HG03159 (cell line): ENCODE results near the gene RPL32.

Source experiments
- ATAC-seq: cut with Tn5 transposase; IDR thresholded peaks from one replicate; pipeline ENCODE4 v1.9.1; 2021; ENCODE audit warnings: mild to moderate bottlenecking, moderate library complexity; ENCODE audit not compliant: unreplicated experiment

The RPL32 gene

DNA sequence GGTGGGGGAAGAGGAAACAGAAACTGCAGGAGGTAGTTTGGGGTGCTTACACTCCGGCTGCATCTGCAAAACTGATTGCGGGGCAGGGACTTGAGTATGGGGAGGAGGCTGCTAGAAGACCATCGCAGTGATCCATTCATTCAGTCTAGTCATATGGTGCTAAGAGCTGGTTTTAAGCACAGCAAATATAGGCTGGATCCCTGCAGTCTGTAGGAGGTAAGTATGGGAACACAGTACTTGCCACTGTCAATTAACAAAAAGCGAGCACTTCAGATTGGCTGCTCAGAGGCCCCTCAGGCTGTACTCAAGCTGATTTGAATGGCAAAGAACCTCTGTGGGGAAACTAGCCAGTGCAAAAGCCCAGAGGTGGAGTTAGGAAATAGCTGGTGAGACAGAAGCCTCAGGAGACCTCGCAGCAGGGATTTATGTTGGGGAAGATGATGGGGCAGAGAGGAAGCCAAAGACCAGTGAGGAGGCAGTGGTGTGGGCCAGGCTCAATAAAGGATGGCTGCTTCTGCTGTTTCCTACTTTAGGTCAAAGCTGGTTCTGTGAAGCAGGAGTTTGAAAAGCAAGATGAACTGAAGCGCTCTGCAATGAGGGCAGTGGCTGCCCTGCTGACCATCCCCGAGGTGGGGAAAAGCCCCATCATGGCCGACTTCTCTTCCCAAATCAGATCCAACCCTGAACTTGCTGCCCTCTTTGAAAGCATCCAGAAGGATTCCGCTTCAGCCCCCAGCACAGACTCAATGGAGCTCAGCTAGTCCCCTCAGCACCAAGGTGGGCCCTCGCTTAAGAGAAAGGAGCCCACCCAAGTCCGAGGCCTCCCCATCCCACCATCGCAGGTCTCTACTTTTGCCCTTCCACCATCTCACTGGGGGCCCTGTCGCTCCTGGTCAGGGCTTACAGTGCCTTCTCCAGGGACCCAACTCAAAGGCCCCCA, 7.9 kb downstream of the RPL32 start:
- no peak for ATAC-seq

DNA sequence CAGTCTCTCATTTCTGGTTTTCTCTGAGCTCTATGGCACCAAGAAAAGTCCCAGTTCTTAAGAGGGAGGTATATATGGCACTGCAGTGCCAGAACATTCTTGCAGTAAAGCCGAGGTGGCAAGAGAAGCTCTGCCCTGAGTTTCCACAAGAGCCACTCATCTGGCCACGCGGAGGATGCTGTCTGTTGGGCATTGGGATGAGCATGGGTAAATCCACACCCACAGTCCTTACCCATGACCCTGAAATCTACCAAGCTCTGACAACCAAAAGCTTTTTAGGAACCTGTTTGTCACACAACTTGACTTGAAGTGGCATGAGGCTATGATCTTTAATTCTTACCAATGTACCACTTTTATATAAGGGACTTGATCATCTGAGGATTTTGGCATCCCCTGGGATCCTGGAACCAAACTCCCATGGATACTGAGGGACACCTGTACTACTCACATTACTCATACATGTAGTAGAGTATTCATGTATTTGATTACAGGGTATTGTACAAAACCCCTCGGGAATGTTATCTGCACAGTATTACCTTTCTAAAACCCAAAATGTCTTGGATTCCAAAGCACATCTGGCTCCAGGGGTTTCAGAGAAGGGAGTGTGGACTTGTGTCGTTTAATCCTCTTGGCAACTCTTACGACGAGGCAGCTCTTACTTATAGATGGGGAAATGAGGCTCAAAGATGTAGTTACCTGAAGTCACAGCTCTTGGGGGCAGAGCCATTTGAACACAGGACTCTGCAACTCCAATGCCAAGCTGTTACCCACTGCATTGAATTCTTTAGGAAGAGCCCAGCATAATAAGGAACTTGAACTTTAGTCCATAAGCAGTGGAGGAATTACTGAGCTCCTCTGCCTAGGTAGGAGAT, 8.8 kb downstream of the RPL32 start:
- ATAC-seq = no peak

DNA sequence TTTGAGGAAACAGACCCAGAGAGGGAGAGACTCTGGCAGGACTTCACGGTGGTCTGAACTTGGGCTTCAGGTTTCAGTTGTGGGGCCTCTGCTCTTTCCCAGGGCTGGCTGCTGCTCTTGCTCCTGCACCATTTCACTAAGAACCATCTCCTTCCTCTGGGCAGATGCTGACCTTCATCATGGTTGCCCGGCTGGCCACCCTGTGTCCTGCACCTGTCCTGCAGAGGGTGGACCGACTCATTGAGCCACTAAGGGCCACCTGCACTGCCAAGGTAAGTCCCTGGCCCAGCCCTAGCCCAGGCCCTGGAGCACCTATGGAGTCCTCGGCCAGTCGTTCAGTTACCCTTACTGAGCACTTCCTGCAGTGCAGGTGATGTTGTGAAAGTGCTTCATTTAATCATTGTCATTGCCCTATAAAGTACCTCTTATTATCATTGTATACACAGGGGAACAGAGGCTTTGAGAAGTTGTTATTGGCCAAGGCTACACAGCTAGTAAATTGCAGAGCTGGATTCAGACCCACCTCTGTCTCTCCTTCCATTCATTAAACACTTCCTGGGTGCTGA, 10.0 kb downstream of the RPL32 start:
- ATAC-seq = no peak

DNA sequence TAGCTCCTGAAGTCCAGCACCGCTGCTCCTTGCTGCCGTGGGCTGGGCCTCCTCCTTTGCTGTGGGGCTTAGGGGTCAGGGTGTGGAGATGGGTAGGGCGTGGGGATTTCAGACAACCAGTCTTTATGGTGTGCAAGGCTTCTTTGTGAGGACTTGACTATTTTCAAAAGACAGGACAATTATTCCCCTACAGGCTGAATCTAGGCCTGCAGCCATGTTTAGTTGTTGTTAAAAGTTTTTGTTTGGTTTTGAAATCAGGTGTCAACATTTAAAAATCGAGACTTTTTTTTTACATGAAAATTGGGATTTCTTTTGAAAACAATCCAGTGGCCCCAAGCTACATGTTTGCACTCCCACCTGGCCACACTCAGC, 10.6 kb downstream of the RPL32 start:
- ATAC-seq = no peak

DNA sequence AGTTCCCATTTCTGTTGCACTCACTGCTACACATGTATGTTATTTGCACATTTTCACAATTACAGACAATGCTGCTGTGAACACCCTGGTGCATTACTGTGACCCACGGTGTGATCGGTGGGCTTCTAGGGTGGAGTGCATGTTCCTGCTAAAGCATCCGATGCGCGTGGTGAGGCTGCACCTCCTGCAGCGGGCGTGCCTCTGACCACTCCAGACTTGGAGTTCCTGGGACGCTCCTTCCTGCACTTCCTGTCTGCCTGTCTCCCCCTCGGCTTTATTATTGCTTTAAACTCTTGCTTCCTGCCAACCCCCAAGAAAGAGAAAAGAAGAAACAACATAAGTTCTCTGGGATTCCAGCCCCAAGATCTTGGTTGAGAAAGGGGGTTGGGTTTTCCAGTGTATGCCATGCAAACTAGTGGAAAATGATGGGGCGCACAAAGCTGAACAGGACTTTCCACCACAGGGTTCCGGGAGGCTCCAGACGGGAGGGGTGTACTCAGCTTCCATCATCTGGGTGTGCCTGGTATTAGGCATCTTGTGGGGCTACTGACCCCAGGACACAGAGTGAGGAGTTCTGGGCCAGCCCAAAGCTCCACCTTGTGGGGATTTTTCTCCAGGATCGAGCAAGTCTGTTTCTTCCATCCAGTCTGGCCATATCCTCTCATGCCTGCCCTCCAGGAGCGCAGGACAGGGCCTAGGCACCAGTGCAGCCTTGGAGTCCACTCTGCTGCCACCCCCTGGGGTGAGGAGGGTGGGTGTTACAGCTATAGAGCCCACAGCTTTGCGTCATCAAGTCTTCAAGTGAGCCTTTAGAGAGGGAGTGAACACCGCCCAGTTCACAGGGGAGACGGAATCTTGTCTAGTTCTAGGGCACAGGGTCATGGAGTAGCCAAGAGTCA, 11.2 kb downstream of the RPL32 start:
- ATAC-seq = no peak

DNA sequence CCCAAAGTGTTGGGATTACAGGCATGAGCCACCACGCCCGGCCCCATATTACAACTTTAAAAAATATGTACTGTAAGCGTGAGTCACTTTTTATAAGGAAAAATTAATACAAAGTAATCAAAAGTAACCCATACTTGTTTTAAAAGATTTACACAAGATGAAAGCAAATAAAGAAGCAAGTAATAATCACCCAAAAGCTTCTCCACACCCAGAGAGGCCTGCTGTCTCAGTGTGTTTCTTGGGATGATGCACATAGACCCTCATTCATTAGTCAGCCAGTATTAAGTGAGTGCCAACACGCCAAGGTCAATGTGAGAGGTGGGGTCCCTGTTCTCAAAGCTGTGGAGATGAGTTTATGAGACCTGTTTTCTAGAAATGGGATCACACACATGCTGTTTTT, 12.0 kb downstream of the RPL32 start:
- ATAC-seq = no peak

DNA sequence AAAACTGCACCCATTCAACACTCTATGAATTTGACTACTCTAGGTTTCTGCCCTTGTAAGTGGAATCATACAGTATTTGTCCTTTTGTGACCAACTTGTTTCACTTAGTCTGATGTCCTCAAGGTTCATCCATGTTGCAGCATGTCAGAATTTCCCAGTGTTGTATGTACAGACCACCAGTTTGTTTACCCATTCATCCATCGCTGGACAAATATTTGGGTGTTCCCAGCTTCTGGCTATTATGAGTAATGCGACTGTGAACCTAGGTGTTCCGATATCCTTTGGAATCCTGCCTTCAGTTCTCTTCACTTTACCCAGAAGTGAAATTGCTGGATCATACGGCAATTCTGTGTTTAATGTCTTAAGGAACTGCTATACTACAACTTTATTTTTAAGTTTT, 12.6 kb downstream of the RPL32 start:
- no peak for ATAC-seq

DNA sequence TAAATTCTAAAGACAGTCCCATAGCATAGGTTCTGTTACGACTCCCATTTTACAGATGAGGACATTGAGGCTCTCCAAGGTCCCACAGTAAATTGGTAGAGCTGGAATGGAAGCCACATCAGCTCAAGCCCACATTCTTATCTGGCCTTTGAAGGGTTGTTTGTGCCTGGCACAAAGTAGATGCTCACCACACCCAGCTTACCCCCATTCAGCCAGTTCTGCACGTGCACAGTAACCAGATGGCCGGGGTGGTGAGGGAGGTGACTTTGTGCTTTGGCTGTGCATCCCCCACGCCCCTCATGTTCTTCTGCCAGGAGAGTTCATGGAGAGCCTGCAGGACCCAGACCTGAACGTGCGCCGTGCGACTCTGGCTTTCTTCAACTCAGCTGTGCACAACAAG, 16.2 kb downstream of the RPL32 start:
- no peak for ATAC-seq

DNA sequence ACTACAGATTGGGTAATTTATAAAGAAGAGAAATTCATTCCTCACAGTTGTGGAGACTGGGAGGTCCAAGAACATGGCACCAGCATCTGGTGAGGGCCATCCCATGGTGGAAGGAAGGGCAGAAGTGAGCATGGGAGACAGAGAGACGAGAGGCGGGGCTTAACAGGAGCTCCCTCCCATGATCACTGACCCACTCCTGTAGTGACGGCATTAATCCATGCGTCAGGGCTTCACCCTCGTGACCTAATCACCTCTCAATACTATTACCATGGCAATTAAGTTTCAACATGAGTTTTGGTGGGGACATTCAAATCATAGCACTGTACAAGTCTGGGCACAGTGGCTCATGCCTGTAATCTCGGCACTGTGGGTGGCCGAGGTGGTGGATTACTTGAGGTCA, 17.1 kb downstream of the RPL32 start:
- no peak for ATAC-seq

DNA sequence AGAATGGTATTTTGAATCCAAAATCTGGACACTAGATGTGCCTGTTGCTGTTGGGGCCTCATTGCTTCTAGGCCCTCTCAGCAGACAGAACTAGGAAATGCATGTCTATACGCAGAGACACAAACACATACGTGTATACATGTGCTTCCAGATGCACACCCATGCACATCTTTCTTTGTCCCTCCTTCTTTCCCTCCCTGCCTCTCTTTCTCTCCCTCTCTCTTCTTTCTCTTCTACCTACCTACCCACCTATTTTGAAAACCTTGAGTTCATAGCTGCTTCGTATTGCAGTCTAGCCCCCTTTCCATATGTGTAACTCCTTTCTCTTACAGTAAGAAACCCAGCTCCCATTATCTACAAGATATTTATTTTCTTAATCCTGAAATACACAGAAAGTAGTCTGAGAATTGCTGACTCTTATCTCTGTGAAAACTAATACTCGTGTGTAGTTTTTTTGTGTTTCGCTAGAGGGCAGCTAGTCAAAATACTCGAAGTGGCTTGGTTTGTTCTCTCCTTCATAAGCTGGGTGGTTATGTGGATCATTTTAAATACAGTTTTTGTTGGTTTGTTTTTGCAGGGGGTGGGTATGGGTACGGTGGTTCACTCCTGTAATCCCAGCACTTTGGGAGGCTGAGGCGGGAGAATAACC, 18.5 kb downstream of the RPL32 start:
- ATAC-seq = no peak

DNA sequence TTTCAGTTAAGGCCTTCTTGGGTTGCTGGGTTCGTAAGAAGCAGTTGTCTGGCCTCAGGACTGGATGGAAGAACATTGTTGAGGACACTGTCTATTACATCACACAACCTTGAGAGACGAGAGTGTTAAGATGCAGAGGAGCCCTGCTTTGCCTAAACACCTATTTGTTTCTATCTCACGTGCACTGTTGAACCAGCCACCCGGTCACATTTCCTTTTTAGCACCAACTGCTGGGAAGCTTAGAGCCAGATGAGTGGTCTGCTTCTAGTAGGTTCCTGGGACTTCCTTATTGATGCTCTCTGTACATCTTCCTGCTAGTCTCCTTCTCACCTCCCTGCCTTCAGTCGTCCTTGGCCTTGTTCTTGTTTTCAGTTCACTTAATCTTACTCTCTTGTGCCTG, 22.6 kb downstream of the RPL32 start:
- no peak for ATAC-seq

DNA sequence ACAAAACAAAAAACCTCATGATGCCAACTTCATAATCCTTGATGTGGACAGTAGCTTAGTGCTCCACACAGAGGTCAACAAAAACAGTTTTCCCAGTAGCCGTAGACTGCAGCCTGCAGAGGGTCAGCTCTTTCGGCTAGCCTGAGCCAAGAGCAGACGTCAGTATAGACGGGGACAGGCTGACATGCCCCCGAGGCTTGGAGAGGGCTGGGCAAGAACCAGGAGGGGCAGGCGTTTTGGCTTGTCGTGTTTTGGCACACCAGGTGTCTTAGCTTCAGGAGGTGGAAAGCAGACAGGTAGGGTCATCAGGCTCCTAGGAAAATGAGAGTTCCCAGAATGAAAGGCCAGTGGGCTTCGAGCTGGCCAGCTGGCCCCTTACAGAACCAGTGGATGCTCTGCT, 23.1 kb downstream of the RPL32 start:
- no peak for ATAC-seq

DNA sequence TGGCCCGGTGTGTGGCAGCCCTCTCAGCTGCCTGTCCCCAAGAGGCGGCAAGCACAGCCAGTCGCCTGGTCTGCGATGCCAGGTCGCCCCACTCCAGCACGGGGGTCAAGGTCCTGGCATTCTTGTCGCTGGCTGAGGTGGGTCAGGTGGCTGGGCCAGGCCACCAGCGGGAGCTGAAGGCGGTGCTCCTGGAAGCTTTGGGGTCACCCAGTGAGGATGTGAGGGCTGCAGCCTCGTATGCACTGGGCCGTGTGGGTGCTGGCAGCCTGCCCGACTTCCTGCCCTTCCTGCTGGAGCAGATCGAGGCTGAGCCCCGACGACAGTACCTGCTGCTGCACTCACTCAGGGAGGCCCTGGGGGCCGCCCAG, 24.0 kb downstream of the RPL32 start:
- ATAC-seq = no peak

DNA sequence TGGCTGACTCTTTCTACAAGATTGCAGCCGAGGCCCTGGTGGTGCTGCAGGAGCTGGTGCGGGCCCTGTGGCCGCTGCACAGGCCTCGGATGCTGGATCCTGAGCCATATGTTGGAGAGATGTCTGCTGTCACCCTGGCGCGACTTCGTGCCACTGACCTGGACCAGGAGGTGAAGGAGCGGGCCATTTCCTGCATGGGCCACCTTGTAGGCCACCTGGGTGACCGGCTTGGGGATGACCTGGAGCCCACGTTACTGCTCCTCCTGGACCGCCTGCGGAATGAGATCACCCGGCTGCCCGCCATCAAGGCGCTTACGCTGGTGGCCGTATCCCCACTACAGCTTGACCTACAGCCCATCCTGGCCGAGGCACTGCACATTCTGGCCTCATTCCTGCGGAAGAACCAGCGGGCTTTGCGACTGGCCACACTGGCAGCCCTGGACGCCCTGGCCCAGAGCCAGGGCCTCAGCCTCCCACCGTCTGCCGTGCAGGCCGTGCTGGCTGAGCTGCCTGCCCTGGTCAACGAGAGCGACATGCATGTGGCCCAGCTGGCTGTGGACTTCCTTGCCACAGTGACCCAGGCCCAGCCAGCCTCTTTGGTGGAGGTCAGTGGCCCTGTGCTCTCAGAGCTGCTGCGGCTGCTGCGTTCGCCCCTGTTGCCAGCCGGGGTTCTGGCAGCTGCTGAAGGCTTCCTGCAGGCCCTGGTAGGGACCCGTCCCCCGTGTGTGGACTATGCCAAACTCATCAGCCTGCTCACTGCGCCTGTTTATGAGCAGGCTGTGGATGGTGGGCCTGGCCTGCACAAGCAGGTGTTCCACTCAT, 24.6 kb downstream of the RPL32 start:
- no peak for ATAC-seq

DNA sequence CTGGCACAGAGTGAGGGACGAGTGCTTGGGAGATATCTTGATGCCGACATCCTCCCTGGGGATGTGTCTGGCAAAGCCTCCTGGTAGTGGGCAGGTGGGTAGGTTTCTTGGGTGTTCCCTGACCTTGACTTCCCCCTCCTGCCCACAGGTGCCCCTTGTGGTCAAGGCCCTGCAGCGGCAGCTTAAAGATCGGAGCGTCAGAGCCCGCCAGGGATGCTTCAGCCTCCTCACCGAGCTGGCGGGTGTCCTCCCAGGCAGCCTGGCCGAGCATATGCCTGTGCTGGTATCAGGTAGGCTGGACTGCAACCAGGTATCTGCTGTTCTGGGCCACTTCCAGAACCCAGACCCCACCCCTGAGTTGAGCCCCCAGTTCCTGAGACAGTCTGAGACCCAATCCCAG, 25.6 kb downstream of the RPL32 start:
- ATAC-seq = no peak

DNA sequence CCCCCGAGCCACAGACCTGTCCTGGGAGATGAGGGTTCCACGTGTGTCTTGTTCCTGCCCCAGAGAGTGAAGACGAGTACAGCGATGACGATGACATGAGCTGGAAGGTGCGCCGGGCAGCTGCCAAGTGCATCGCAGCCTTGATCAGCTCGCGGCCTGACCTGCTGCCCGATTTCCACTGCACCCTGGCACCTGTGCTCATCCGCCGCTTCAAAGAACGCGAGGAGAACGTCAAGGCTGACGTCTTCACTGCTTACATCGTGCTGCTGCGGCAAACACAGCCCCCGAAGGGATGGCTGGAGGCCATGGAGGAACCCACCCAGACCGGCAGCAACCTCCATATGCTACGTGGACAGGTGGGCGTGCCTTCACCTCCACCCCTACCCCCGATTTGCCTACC, 26.3 kb downstream of the RPL32 start:
- ATAC-seq = no peak

DNA sequence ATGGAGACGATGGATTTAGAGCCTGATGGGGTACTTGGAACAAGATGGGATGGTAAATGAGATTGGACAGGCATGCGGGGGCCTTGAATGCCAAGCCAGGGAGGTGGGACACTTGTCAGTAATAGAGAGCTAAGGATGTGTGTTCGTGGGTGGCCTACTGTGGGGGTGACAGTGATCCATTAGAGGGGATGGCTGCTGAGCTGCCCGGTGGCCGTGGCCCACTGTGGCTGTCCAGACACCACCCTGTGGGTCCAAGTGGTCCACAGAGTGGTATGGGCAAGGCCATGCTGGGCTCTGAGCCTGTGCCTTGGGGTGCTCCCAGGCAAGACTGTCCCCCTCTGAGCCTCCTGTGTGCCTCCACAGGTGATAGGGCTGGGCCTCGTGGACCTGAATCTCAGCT, 27.4 kb downstream of the RPL32 start:
- no peak for ATAC-seq

DNA sequence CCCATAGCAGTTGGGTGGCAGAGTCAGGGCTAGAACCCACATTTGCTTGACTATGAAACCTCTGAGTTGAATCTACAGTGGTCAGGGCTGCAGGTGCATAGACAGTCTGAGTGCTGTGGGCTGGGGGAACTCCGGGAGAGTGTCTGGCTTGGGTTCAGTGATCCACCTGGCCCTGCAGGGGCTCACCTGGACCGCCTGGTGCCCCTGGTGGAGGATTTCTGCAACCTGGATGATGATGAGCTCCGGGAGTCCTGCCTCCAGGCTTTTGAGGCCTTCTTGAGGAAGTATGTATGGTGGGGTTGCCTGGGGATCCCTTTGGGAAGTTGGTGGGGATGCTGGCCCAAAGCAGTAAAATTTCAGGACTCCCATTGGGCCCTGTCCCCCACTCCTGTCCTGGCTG, 28.6 kb downstream of the RPL32 start:
- no peak for ATAC-seq

DNA sequence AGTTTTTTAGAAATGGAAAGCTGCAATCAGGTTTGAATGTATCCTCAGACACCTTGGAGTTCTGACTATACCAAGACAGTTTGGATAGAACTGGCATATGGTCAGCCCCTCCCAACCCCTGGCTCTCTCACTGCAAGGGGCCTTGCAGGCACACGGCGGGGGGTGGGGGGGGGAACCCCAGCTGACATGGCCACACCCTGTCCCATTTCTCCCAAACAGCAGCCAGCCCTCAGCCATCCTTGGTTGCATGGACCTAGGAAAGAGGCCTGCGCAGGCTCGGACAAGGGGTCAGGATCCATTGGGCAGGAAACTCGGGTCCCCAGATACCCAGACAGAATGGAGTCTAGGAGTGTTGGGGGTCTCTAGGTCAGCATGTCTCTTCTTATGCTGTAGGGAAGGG, 30.4 kb downstream of the RPL32 start:
- ATAC-seq = no peak
